ENCODE measurements around the gene RER1. TPM values are rescaled to one million over a fixed set of nuclear protein-coding genes. Genes with fewer than 3 reads are reported as not detected.

Gene RER1
- total RNA-seq, 3 donors from 2014 or later = 58.3 to 75.1 (median 70.4) TPM

- no peaks in the 10 kb centered on the region for H3K9me3 ChIP-seq
- DNase-seq (ENCODE audit: low spot score in 2 of 2) = no peak
- H3K27ac ChIP-seq = no peak overlapping the region
- peak; percentile 18 to 48 (median 24) for TF ChIP-seq CTCF (IDR thresholded peaks at IDR 0.05)
- TF ChIP-seq POLR2AphosphoS5 (IDR thresholded peaks at IDR 0.05) = no peak
- no peak overlapping the region for H3K4me3 ChIP-seq
- H3K4me1 ChIP-seq = peaks cover 7 to 9% of the 10 kb centered on the region in 2 donors
- intact Hi-C loops (cut with DNase I; ENCODE audit: low total_unique reads) = loop anchor here (5.0 kb wide), 1 partner anchor 185 kb away; no protein-coding TSS in a partner anchor
- H3K27me3 ChIP-seq = no peaks in the 10 kb centered on the region
- H3K36me3 ChIP-seq = no peaks in the 10 kb centered on the region
These were observed 8.8 kb upstream of the RER1 start for GRCh38 chr1:2382621-2383361.

GRCh38 chr1:2383576-2383975 is 8.1 kb upstream of the RER1 start:
- Histone ChIP-seq H3K27ac (no peak overlapping the region), H3K36me3 (no peaks in the 10 kb centered on the region), H3K9me3 (no peaks in the 10 kb centered on the region), H3K4me1 (peaks cover 7 to 9% of the 10 kb centered on the region in 2 donors), H3K4me3 (no peak overlapping the region), H3K27me3 (no peaks in the 10 kb centered on the region)
- TF ChIP-seq POLR2A (IDR thresholded peaks at IDR 0.05) = no peak
- no peak for TF ChIP-seq POLR2AphosphoS5 (IDR thresholded peaks at IDR 0.05)
- TF ChIP-seq CTCF (IDR thresholded peaks at IDR 0.05) = no peak
- no peak for DNase-seq (ENCODE audit: low spot score in 2 of 2)
- intact Hi-C loops (cut with DNase I; ENCODE audit: low total_unique reads) = loop anchor here (5.0 kb wide), 1 partner anchor 186 kb away; no protein-coding TSS in a partner anchor

- no peak for DNase-seq (ENCODE audit: low spot score in 2 of 2)
- Histone ChIP-seq H3K4me3 (no peak overlapping the region), H3K9me3 (no peaks in the 10 kb centered on the region), H3K36me3 (no peaks in the 10 kb centered on the region), H3K27me3 (no peaks in the 10 kb centered on the region), H3K27ac (no peak overlapping the region), H3K4me1 (peaks cover 7 to 9% of the 10 kb centered on the region in 2 donors)
- intact Hi-C loops (cut with DNase I; ENCODE audit: low total_unique reads) = loop anchor here (5.0 kb wide), 1 partner anchor 187 kb away; no protein-coding TSS in a partner anchor
- TF ChIP-seq CTCF (IDR thresholded peaks at IDR 0.05) = no peak
- no peak for TF ChIP-seq POLR2A (IDR thresholded peaks at IDR 0.05)
- TF ChIP-seq POLR2AphosphoS5 (IDR thresholded peaks at IDR 0.05) = no peak
These were observed 7.3 kb upstream of the RER1 start for GRCh38 chr1:2384130-2384860.

- no peak for TF ChIP-seq POLR2A (IDR thresholded peaks at IDR 0.05)
- no peak for TF ChIP-seq POLR2AphosphoS5 (IDR thresholded peaks at IDR 0.05)
- no peak for TF ChIP-seq CTCF (IDR thresholded peaks at IDR 0.05)
These were observed 6.6 kb upstream of the RER1 start for GRCh38 chr1:2384941-2385481.

More at GRCh38 chr1:2384941-2385481, 6.6 kb upstream of the RER1 start:
- DNase-seq (ENCODE audit: low spot score in 2 of 2) = no peak
- H3K27me3 ChIP-seq = no peaks in the 10 kb centered on the region
- H3K4me1 ChIP-seq = peaks cover 7 to 9% of the 10 kb centered on the region in 2 donors
- H3K27ac ChIP-seq = no peak overlapping the region
- H3K36me3 ChIP-seq = no peaks in the 10 kb centered on the region
- intact Hi-C loops (cut with DNase I; ENCODE audit: low total_unique reads) = loop anchor here (5.0 kb wide), 1 partner anchor 188 kb away; no protein-coding TSS in a partner anchor
- H3K4me3 ChIP-seq = no peak overlapping the region
- no peaks in the 10 kb centered on the region for H3K9me3 ChIP-seq

Data from breast epithelium (tissue), 4 donors.